ENCODE measurements around the gene RAMP3. TPM values are rescaled to one million over a fixed set of nuclear protein-coding genes. Genes with fewer than 3 reads are reported as not detected.

The RAMP3 gene
- total RNA-seq, 1 donor, result not detected

- no peak for DNase-seq (ENCODE audit: low read depth)
- no peak overlapping the region for H3K4me3 ChIP-seq (ENCODE audit: low read depth, low read length)
- no peak for TF ChIP-seq CTCF (IDR thresholded peaks at IDR 0.05; ENCODE audit: insufficient read depth, low read length)
Observed at GRCh38 chr7:45220846-45221618, 63.4 kb downstream of the RAMP3 start.

GRCh38 chr7:45221896-45222604 is 64.5 kb downstream of the RAMP3 start:
- TF ChIP-seq CTCF (IDR thresholded peaks at IDR 0.05; ENCODE audit: insufficient read depth, low read length), result no peak
- no peak for DNase-seq (ENCODE audit: low read depth)
- H3K4me3 ChIP-seq (ENCODE audit: low read depth, low read length), result no peak overlapping the region

GRCh38 chr7:45223078-45223477 is 65.5 kb downstream of the RAMP3 start:
- DNase-seq (ENCODE audit: low read depth), result no peak
- H3K4me3 ChIP-seq (ENCODE audit: low read depth, low read length), result no peak overlapping the region
- TF ChIP-seq CTCF (IDR thresholded peaks at IDR 0.05; ENCODE audit: insufficient read depth, low read length), result no peak

GRCh38 chr7:45223728-45224630 is 66.4 kb downstream of the RAMP3 start:
- no peak overlapping the region for H3K4me3 ChIP-seq (ENCODE audit: low read depth, low read length)
- no peak for DNase-seq (ENCODE audit: low read depth)
- TF ChIP-seq CTCF (IDR thresholded peaks at IDR 0.05; ENCODE audit: insufficient read depth, low read length), result no peak

- no peak for TF ChIP-seq CTCF (IDR thresholded peaks at IDR 0.05; ENCODE audit: insufficient read depth, low read length)
- DNase-seq (ENCODE audit: low read depth), result no peak
- H3K4me3 ChIP-seq (ENCODE audit: low read depth, low read length), result no peak overlapping the region
Observed at GRCh38 chr7:45224832-45225231, 67.2 kb downstream of the RAMP3 start.

- DNase-seq (ENCODE audit: low read depth), result no peak
- H3K4me3 ChIP-seq (ENCODE audit: low read depth, low read length), result no peak overlapping the region
- TF ChIP-seq CTCF (IDR thresholded peaks at IDR 0.05; ENCODE audit: insufficient read depth, low read length), result no peak
Observed at GRCh38 chr7:45225311-45225947, 67.8 kb downstream of the RAMP3 start.

All from fibroblast of the aortic adventitia (primary cell).